Loucy (cell line): ENCODE data around the gene MYO9A.
"Not testable (repeated sequence)": the region's sequence is repeated elsewhere in the genome, so short reads cannot be mapped to it uniquely, and the experiment has no call there.

Experiments
- H2AFZ ChIP-seq: fragments of 200-600 bp; sonication (generic); 2 replicates; pipeline ENCODE4 v1.6.0; 2016; ENCODE audit warnings: antibody characterized with exemption, mild to moderate bottlenecking, low read length, moderate library complexity
- H3F3A ChIP-seq: fragments of 200-600 bp; 2 replicates; pipeline ENCODE4 v1.6.0; 2016; ENCODE audit warnings: antibody characterized with exemption, low read depth, mild to moderate bottlenecking
- H3K27me3 ChIP-seq: fragments of 200-600 bp; sonication (generic); 2 replicates; pipeline ENCODE4 v1.6.1; 2014; ENCODE audit warnings: low read length, mild to moderate bottlenecking; ENCODE audit not compliant: insufficient read depth, poor library complexity, severe bottlenecking
- H3K36me3 ChIP-seq: fragments of 200-600 bp; sonication (generic); 2 replicates; pipeline ENCODE4 v1.6.1; 2016; ENCODE audit warnings: low read length; ENCODE audit not compliant: insufficient read depth
- H3K4me1 ChIP-seq: fragments of 200-600 bp; sonication (generic); 2 replicates; pipeline ENCODE4 v1.5.1; 2014; ENCODE audit warnings: low read length, mild to moderate bottlenecking; ENCODE audit not compliant: insufficient read depth, poor library complexity, severe bottlenecking
- H3K4me2 ChIP-seq: fragments of 200-600 bp; sonication (generic); 2 replicates; pipeline ENCODE4 v1.6.0; 2014; ENCODE audit warnings: antibody characterized with exemption, low read length, low read depth, mild to moderate bottlenecking; ENCODE audit not compliant: poor library complexity, severe bottlenecking
- H3K4me3 ChIP-seq: fragments of 200-600 bp; sonication (generic); 2 replicates; pipeline ENCODE4 v1.5.1; 2014; ENCODE audit warnings: low read length, mild to moderate bottlenecking, mixed read lengths; ENCODE audit not compliant: poor library complexity, severe bottlenecking
- H3K79me2 ChIP-seq: fragments of 200-600 bp; sonication (generic); 2 replicates; pipeline ENCODE4 v1.6.1; 2014; ENCODE audit warnings: low read length; ENCODE audit not compliant: insufficient read depth
- H3K9ac ChIP-seq: fragments of 200-600 bp; sonication (generic); 2 replicates; pipeline ENCODE4 v1.6.0; 2014; ENCODE audit warnings: mild to moderate bottlenecking, low read depth, low read length, moderate library complexity; ENCODE audit not compliant: poor library complexity, severe bottlenecking
- H3K9me2 ChIP-seq: fragments of 200-600 bp; sonication (generic); replicated peaks from 2 replicates; pipeline ENCODE4 v1.6.1; 2016; ENCODE audit warnings: low read depth, low read length, mixed read lengths
- H3K9me3 ChIP-seq: fragments of 200-600 bp; sonication (generic); 2 replicates; pipeline ENCODE4 v1.6.1; 2014; ENCODE audit warnings: mild to moderate bottlenecking, antibody characterized with exemption, low read length, low read depth; ENCODE audit not compliant: insufficient read depth
- H4K20me1 ChIP-seq: fragments of 200-600 bp; sonication (generic); 2 replicates; pipeline ENCODE4 v1.6.0; 2014; ENCODE audit warnings: antibody characterized with exemption, low read length, mild to moderate bottlenecking; ENCODE audit not compliant: insufficient read depth, poor library complexity, severe bottlenecking
- EZH2phosphoT487 ChIP-seq: fragments of 200-600 bp; IDR thresholded peaks from 2 replicates; pipeline ENCODE4 v1.6.1; 2018; ENCODE audit warnings: antibody characterized with exemption, mild to moderate bottlenecking, moderate library complexity, borderline replicate concordance
- TF ChIP-seq, protein P1 (sequence below): fragments of 200-600 bp; sonication (generic); conservative IDR thresholded peaks from 2 replicates; pipeline ENCODE4 v1.5.1; 2014; ENCODE audit warnings: mild to moderate bottlenecking, antibody characterized with exemption, low read length

Gene MYO9A

GRCh38 chr15:72106068-72106467 lies 11.9 kb downstream of the MYO9A start:
- peaks cover 13% of the 10 kb centered on the region for H4K20me1 ChIP-seq
- no peak for TF ChIP-seq EZH2phosphoT487
- TF ChIP-seq, protein P1, sequence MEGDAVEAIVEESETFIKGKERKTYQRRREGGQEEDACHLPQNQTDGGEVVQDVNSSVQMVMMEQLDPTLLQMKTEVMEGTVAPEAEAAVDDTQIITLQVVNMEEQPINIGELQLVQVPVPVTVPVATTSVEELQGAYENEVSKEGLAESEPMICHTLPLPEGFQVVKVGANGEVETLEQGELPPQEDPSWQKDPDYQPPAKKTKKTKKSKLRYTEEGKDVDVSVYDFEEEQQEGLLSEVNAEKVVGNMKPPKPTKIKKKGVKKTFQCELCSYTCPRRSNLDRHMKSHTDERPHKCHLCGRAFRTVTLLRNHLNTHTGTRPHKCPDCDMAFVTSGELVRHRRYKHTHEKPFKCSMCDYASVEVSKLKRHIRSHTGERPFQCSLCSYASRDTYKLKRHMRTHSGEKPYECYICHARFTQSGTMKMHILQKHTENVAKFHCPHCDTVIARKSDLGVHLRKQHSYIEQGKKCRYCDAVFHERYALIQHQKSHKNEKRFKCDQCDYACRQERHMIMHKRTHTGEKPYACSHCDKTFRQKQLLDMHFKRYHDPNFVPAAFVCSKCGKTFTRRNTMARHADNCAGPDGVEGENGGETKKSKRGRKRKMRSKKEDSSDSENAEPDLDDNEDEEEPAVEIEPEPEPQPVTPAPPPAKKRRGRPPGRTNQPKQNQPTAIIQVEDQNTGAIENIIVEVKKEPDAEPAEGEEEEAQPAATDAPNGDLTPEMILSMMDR, result no peak
- no peaks in the 10 kb centered on the region for H3F3A ChIP-seq
- H3K79me2 ChIP-seq, result peaks cover 73% of the 10 kb centered on the region
- H3K4me1 ChIP-seq, result peaks cover 20% of the 10 kb centered on the region
- no peak overlapping the region for H3K4me2 ChIP-seq
- no peak overlapping the region for H2AFZ ChIP-seq
- no peaks in the 10 kb centered on the region for H3K9me3 ChIP-seq
- H3K9me2 ChIP-seq, result no peaks in the 10 kb centered on the region
- no peak overlapping the region for H3K4me3 ChIP-seq
- no peaks in the 10 kb centered on the region for H3K36me3 ChIP-seq
- no peaks in the 10 kb centered on the region for H3K27me3 ChIP-seq
- H3K9ac ChIP-seq, result no peak overlapping the region

DNA sequence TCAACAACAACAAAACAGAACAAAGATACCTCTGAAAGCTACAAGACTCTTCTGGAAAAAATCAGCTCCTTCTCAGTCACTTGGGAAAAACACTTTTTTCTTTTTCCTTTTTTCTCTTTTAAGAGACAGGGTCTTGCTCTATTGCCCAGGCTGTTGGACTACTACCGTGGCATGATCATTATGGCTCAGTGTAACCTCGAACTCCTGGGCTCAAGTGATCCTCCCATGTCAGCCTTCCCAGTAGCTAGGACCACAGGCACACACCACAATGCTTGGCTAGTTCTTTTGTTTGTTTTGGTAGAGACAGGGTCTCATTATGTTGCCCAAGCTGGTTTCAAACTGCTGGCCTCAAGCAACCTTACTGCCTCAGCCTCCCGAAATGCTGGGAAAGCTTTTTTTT lies 12.8 kb downstream of the MYO9A start:
- TF ChIP-seq EZH2phosphoT487, result no peak
- TF ChIP-seq, protein P1, result no peak
- Histone ChIP-seq H3K79me2 (peaks cover 66% of the 10 kb centered on the region), H3K36me3 (no peaks in the 10 kb centered on the region), H3K9ac (no peak overlapping the region), H3K4me2 (no peak overlapping the region), H3K9me3 (no peaks in the 10 kb centered on the region), H3F3A (no peaks in the 10 kb centered on the region), H3K27me3 (no peaks in the 10 kb centered on the region), H3K4me1 (peaks cover 20% of the 10 kb centered on the region), H2AFZ (no peak overlapping the region), H4K20me1 (peaks cover 13% of the 10 kb centered on the region), H3K4me3 (no peak overlapping the region), H3K9me2 (no peaks in the 10 kb centered on the region)

DNA sequence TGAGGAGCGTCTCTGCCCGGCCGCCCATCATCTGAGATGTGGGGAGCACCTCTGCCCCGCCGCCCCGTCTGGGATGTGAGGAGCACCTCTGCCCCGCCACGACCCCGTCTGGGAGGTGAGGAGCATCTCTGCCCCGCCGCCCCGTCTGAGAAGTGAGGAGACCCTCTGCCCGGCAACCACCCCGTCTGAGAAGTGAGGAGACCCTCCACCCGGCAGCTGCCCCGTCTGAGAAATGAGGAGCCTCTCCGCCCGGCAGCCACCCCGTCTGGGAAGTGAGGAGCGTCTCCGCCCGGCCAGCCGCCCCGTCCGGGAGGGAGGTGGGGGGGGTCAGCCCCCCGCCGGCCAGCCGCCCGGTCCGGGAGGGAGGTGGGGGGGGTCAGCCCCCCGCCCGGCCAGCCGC lies 17.4 kb downstream of the MYO9A start:
- H3K4me3 ChIP-seq, H3K36me3 ChIP-seq, H2AFZ ChIP-seq, H3K9me3 ChIP-seq, H3F3A ChIP-seq, H3K9me2 ChIP-seq, H3K9ac ChIP-seq, H4K20me1 ChIP-seq, H3K27me3 ChIP-seq, H3K4me2 ChIP-seq: not testable (repeated sequence)
- H3K4me1 ChIP-seq, result peaks cover 20% of the 10 kb centered on the region
- H3K79me2 ChIP-seq, result peaks cover 54% of the 10 kb centered on the region

GRCh38 chr15:72099155-72099554 lies 18.8 kb downstream of the MYO9A start:
- Histone ChIP-seq H3K4me1 (peaks cover 9% of the 10 kb centered on the region), H4K20me1 (peaks cover 3% of the 10 kb centered on the region), H3K9ac (no peak overlapping the region), H2AFZ (no peak overlapping the region), H3K27me3 (no peaks in the 10 kb centered on the region), H3K9me3 (peaks cover 7% of the 10 kb centered on the region; the same call in 1 of the 2 replicates), H3K9me2 (no peaks in the 10 kb centered on the region), H3F3A (no peaks in the 10 kb centered on the region), H3K4me3 (no peak overlapping the region), H3K4me2 (no peak overlapping the region), H3K79me2 (peaks cover 42% of the 10 kb centered on the region), H3K36me3 (no peaks in the 10 kb centered on the region; the same call in 1 of the 2 replicates)
- no peak for TF ChIP-seq EZH2phosphoT487
- TF ChIP-seq, protein P1, result no peak
